ACC112 (cell line): ENCODE results near the gene KRT75.
A peak's percentile ranks its signal among the peaks of the same experiment; 100 is the strongest.

Experiments
- H2AFZ ChIP-seq: fragments of 200-600 bp; sonication (generic); one replicate; pipeline ENCODE4 v1.6.0; 2017; ENCODE audit warnings: antibody characterized with exemption, low read length; ENCODE audit not compliant: unreplicated experiment
- H3K27ac ChIP-seq: fragments of 200-600 bp; sonication (generic); 2 replicates; pipeline ENCODE4 v1.5.1; 2014; ENCODE audit warnings: low read depth, mild to moderate bottlenecking, antibody characterized with exemption, low read length, moderate library complexity
- H3K27me3 ChIP-seq: fragments of 200-600 bp; sonication (generic); 2 replicates; pipeline ENCODE4 v1.6.1; 2014; ENCODE audit warnings: mild to moderate bottlenecking, antibody characterized with exemption, low read length, moderate library complexity, mixed read lengths; ENCODE audit not compliant: insufficient read depth
- H3K36me3 ChIP-seq: fragments of 200-600 bp; sonication (generic); 2 replicates; pipeline ENCODE4 v1.6.1; 2016; ENCODE audit warnings: mild to moderate bottlenecking, antibody characterized with exemption, low read length, moderate library complexity, mixed read lengths; ENCODE audit not compliant: insufficient read depth
- H3K4me1 ChIP-seq: fragments of 200-600 bp; sonication (generic); one replicate; pipeline ENCODE4 v1.6.1; 2016; ENCODE audit warnings: low read length, mixed read lengths; ENCODE audit not compliant: insufficient read depth, unreplicated experiment, control insufficient read depth
- H3K4me3 ChIP-seq: fragments of 200-600 bp; sonication (generic); 2 replicates; pipeline ENCODE4 v1.5.1; 2014; ENCODE audit warnings: mild to moderate bottlenecking, low read depth, low read length
- H3K79me2 ChIP-seq: fragments of 200-600 bp; sonication (generic); one replicate; pipeline ENCODE4 v1.6.0; 2016; ENCODE audit warnings: low read length; ENCODE audit not compliant: control insufficient read depth, unreplicated experiment, insufficient read depth

KRT75 gene

GRCh38 chr12:52432559-52433207 is 1.5 kb downstream of the KRT75 start:
- Histone ChIP-seq H3K4me1 (peaks cover 12% of the 10 kb centered on the region), H3K36me3 (no peaks in the 10 kb centered on the region), H3K4me3 (no peak overlapping the region), H3K27ac (no peak overlapping the region), H3K79me2 (no peaks in the 10 kb centered on the region), H3K27me3 (peaks cover 31% of the 10 kb centered on the region), H2AFZ (no peak overlapping the region)

DNA sequence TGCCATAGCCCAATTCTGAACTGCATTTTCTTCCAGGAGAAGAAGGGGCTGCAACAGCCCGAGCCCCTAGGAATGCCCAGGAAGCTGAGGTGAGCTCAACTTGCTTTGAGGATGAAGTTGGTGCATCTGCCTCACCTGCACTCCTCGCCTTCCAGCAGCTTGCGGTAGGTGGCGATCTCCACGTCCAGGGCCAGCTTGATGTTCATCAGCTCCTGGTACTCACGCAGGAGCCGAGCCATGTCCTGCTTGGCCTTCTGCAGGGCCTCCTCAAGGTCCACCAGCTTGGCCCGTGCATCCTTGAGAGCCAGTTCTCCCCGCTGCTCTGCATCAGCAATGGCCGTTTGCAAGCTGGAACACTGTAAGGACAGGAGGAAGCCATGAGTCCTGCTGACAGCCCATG is 6.0 kb downstream of the KRT75 start:
- Histone ChIP-seq H3K4me3 (no peak overlapping the region), H3K36me3 (no peaks in the 10 kb centered on the region), H3K4me1 (no peaks in the 10 kb centered on the region), H2AFZ (no peak overlapping the region), H3K27me3 (peaks cover 28% of the 10 kb centered on the region), H3K27ac (no peak overlapping the region), H3K79me2 (no peaks in the 10 kb centered on the region)

DNA sequence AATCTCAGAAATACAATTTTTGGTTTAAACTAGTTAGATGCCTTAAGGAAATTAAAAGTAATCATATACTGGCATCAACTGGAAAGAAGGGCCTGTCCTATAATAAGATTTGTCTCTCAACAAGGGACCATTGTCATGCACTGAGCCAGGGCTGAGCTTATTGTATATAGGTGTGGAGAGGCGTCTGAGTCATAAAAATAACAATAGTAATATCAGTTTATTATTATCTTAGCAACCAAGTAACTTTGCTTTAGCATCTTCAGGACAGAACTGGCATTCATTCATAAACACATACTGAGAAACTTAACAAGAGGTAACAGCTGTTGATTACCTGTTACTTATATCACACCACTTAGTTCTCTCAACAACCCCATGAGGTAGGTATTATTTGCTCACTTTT is 7.1 kb downstream of the KRT75 start:
- Histone ChIP-seq H3K27me3 (peaks cover 19% of the 10 kb centered on the region), H3K4me1 (no peaks in the 10 kb centered on the region), H3K4me3 (no peak overlapping the region)

GRCh38 chr12:52426034-52426433 is 8.1 kb downstream of the KRT75 start:
- Histone ChIP-seq H3K36me3 (no peaks in the 10 kb centered on the region), H2AFZ (no peak overlapping the region), H3K27ac (no peak overlapping the region), H3K27me3 (0 out of 2 replicates have a peak, but pooled peaks cover 12% of the 10 kb centered on the region), H3K4me1 (no peaks in the 10 kb centered on the region), H3K79me2 (no peaks in the 10 kb centered on the region), H3K4me3 (no peak overlapping the region)

More for the DNA sequence above, 7.1 kb downstream of the KRT75 start:
- Histone ChIP-seq H2AFZ (no peak overlapping the region), H3K36me3 (no peaks in the 10 kb centered on the region), H3K79me2 (no peaks in the 10 kb centered on the region), H3K27ac (no peak overlapping the region)

GRCh38 chr12:52425466-52425865 is 8.7 kb downstream of the KRT75 start:
- H3K4me1 ChIP-seq, result no peaks in the 10 kb centered on the region
- no peak overlapping the region for H3K27ac ChIP-seq
- no peaks in the 10 kb centered on the region for H3K36me3 ChIP-seq
- H3K79me2 ChIP-seq, result no peaks in the 10 kb centered on the region
- H2AFZ ChIP-seq, result no peak overlapping the region
- H3K4me3 ChIP-seq, result no peak overlapping the region
- 0 out of 2 replicates have a peak, but pooled peaks cover 8% of the 10 kb centered on the region for H3K27me3 ChIP-seq

DNA sequence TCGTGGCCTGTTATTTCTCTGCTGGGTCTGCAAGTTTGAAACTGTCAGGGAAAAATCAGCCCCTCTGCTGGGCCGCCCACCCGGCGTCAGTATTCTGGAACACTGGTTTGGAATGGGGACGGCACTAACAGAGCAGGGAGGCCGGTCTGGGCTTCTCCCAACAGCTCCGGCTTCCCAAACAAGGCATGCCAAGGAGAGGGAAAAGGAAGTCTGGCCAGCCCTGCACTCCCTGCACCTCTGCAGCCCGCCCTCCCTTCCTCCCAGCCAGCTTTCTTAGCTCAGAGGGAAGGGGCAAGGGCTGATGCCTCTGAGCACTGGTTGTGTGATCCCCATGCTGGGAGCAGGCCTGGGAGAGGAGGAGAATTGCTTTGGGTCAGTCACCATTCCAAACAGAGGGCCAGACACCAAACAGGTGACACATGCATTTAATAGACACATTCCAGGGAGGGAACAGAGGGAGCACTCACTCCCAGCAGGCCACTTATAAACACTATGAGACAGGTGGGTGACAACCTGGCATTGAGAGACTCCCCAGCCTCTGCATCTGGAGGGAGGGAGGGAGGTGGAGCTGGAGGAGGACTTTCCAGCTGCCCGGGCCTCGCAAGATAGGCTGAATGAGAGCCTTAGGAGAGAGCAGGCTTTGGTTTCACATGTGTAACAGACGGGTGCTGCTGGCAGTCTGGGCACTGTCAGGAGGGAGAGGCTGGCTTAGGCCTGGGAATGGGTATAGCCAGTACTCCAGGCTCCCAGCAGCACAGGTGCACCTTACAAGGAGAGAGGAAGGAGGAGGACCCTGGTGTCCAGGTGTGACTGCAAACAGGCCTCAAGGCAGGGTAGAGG is 10.3 kb downstream of the KRT75 start:
- no peak overlapping the region for H2AFZ ChIP-seq
- H3K79me2 ChIP-seq, result no peaks in the 10 kb centered on the region
- H3K4me1 ChIP-seq, result no peaks in the 10 kb centered on the region
- no peak overlapping the region for H3K27ac ChIP-seq
- 0 out of 2 replicates have a peak, but pooled peaks cover 4% of the 10 kb centered on the region for H3K27me3 ChIP-seq
- no peak overlapping the region for H3K4me3 ChIP-seq
- H3K36me3 ChIP-seq, result no peaks in the 10 kb centered on the region

DNA sequence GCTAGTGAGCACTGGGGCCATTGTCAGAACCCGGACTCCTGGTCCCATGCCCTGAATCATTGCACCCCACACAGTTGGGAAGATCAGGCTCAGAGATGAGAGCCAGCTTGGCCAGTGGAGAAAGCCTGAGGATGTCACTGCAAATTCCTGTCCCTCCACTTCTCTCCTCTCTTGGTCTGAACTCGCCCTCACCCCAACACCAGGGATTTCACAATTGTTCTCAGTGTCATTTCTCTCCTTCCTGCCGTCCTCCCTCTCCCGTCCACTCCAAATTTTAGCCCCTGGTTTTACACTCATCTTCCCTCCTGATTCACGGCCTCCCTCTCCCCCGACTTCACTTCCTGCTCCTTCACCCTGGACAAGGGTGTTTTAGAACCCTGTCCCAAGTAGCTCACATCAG is 11.1 kb downstream of the KRT75 start:
- no peaks in the 10 kb centered on the region for H3K36me3 ChIP-seq
- no peaks in the 10 kb centered on the region for H3K4me1 ChIP-seq
- no peak overlapping the region for H2AFZ ChIP-seq
- H3K79me2 ChIP-seq, result no peaks in the 10 kb centered on the region
- H3K4me3 ChIP-seq, result no peak overlapping the region
- H3K27ac ChIP-seq, result no peak overlapping the region
- H3K27me3 ChIP-seq, result 0 out of 2 replicates have a peak, but pooled peaks cover 4% of the 10 kb centered on the region

GRCh38 chr12:52419656-52420055 is 14.5 kb downstream of the KRT75 start:
- 0 out of 2 replicates have a peak, but pooled peaks cover 4% of the 10 kb centered on the region for H3K27me3 ChIP-seq
- no peak overlapping the region for H2AFZ ChIP-seq
- no peaks in the 10 kb centered on the region for H3K36me3 ChIP-seq
- no peaks in the 10 kb centered on the region for H3K79me2 ChIP-seq
- no peak overlapping the region for H3K27ac ChIP-seq
- peaks cover 20% of the 10 kb centered on the region for H3K4me1 ChIP-seq
- H3K4me3 ChIP-seq, result no peak overlapping the region

DNA sequence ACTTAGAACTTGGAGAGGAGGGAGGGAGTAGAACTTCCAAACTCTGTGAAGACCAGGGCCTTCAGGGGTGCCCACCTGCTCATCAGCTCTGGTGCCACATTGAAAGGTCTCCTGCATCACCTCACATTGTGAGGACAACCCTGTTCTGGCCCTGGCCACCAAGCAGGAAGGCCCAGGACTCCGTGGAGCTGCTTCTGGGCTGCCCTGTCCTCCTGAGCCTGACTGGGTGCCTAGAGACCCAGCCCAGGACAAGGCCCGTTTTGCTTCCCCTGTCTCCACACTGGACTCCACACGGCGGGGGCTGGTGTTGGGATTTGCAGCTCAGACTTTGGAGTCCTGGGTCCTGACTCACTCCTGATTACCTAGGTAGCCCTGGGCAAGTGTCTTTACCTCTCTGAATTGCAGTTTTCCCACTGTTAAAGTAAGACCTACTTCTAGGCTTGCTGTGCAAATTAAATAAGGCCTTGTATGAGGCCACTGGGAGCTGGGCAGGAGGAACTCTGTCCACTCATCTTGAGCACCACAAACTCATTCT is 15.5 kb downstream of the KRT75 start:
- Histone ChIP-seq H3K4me1 (peaks cover 20% of the 10 kb centered on the region), H3K36me3 (no peaks in the 10 kb centered on the region), H2AFZ (no peak overlapping the region), H3K4me3 (no peak overlapping the region), H3K27ac (no peak overlapping the region), H3K79me2 (no peaks in the 10 kb centered on the region), H3K27me3 (0 out of 2 replicates have a peak, but pooled peaks cover 4% of the 10 kb centered on the region)

- no peaks in the 10 kb centered on the region for H3K79me2 ChIP-seq
- H3K27ac ChIP-seq, result peak overlapping the region; percentile 89
- H3K36me3 ChIP-seq, result no peaks in the 10 kb centered on the region
- H3K27me3 ChIP-seq, result 0 out of 2 replicates have a peak, but pooled peaks cover 4% of the 10 kb centered on the region
- no peak overlapping the region for H3K4me3 ChIP-seq
- no peak overlapping the region for H2AFZ ChIP-seq
- peaks cover 20% of the 10 kb centered on the region for H3K4me1 ChIP-seq
Measured at GRCh38 chr12:52417740-52418139, 16.4 kb downstream of the KRT75 start.
